Gastroesophageal sphincter (tissue), 3 donors: ENCODE results near the gene TENT5C.

ENCODE experiments used
- EP300 ChIP-seq: sonication (generic); formaldehyde crosslinking; IDR thresholded peaks from one replicate; pipeline ENCODE4 v1.6.1; 2017; ENCODE audit warnings: antibody characterized with exemption, mild to moderate bottlenecking
- POLR2AphosphoS5 ChIP-seq: sonication (generic); formaldehyde crosslinking; IDR thresholded peaks from one replicate; pipeline ENCODE4 v1.6.1; 2017; ENCODE audit warnings: antibody characterized with exemption
- TF ChIP-seq, protein P1 (sequence below), 4 experiments: fragments of 200-600 bp in 2 of 4; fragments of 450-650 bp in 2 of 4; sonication (generic) in 1 of 4; IDR thresholded peaks; one replicate each; pipeline ENCODE4 v1.5.1; 2017 to 2019; ENCODE audit warnings: antibody characterized with exemption in 4 of 4, mild to moderate bottlenecking in 2 of 4, moderate library complexity in 2 of 4

DNA sequence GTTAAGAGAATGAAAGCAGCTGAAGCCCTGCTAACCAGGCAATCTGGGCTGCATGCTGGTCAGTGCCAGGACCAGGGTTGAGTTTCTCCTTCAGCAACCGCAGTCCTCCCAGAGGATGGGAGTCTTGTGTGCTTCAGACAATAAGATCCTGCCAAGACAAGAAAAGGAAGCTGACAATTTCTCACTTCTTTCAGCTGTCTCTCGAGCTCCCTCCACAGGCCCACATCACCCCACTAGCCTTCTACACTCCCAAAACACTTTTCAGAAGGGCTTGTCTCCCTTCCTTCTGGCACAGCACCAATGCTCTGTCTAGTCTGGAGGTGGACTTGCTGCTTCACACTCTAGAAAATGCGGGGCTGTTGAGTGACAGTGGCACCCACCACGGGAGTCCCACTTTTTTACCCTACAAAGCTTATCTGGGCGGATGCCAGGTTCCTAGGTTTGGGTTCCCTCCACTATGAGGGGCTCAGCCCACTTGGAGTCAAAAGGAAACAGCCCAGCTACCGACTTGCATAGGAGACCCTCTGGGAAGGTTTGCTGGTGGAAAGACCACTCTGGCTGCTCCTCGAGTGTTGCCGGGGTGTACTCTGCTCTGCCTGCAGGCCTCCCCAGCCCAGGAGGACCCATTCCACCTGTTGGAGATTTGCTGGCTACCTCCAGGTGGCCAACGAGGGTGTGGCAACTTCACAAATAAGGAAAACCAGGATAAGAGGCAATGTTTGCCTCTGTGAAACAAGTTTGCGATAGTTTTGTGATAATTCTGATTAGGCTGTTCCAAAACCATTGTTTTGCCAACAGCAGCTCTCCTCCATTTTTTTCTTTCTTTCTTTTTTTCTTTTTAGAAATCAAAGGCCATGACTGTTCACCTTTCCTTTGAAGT lies 68.9 kb downstream of the TENT5C start:
- TF ChIP-seq, protein P1, sequence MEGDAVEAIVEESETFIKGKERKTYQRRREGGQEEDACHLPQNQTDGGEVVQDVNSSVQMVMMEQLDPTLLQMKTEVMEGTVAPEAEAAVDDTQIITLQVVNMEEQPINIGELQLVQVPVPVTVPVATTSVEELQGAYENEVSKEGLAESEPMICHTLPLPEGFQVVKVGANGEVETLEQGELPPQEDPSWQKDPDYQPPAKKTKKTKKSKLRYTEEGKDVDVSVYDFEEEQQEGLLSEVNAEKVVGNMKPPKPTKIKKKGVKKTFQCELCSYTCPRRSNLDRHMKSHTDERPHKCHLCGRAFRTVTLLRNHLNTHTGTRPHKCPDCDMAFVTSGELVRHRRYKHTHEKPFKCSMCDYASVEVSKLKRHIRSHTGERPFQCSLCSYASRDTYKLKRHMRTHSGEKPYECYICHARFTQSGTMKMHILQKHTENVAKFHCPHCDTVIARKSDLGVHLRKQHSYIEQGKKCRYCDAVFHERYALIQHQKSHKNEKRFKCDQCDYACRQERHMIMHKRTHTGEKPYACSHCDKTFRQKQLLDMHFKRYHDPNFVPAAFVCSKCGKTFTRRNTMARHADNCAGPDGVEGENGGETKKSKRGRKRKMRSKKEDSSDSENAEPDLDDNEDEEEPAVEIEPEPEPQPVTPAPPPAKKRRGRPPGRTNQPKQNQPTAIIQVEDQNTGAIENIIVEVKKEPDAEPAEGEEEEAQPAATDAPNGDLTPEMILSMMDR (IDR thresholded peaks at IDR 0.05): no peak
- no peak for TF ChIP-seq POLR2AphosphoS5
- TF ChIP-seq EP300: no peak
